IMR-90 (cell line): Measurements from ENCODE around the gene PRKCB. TPM values are rescaled to one million over a fixed set of nuclear protein-coding genes. Genes with fewer than 3 reads are reported as not detected.

Source experiments
- ATAC-seq: fragments of 200-7000 bp; cut with Tn5 transposase; 2 replicates; pipeline ENCODE4 v1.9.1; 2020; ENCODE audit warnings: low read depth, mild to moderate bottlenecking, moderate library complexity
- BruUV-seq: library from RNA; stranded (reverse); fragments of 400-500 nt; replicated peaks from 2 replicates; lab custom pipeline; 2021; lab: Mats Ljungman, UMichigan
- CTCF ChIA-PET: fragments of 300-600 bp; formaldehyde crosslinking; extraction: SDS; loops from one replicate; lab custom pipeline; 2021; ENCODE audit warnings: antibody characterized with exemption; lab: Yijun Ruan, JAX
- POLR2A ChIA-PET: fragments of 300-600 bp; sonication (Branson Sonifier 250); formaldehyde crosslinking; loops from one replicate; lab custom pipeline; 2022; ENCODE audit warnings: antibody characterized with exemption; ENCODE audit not compliant: unreplicated experiment; lab: Charles Lee
- DNase-seq: peaks from one replicate; pipeline ENCODE4 v3.0.0; 2013
- H2AFZ ChIP-seq: replicated peaks from 2 replicates; pipeline ENCODE3; 2013; ENCODE audit warnings: low read length, mild to moderate bottlenecking; ENCODE audit not compliant: poor library complexity
- H2AK5ac ChIP-seq: 2 replicates; pipeline ENCODE4 v1.6.1; 2013; ENCODE audit warnings: low read depth, low read length, inconsistent platforms
- H2AK9ac ChIP-seq: replicated peaks from 2 replicates; pipeline ENCODE3; 2013; ENCODE audit warnings: mild to moderate bottlenecking, low read depth, low read length, moderate library complexity; ENCODE audit not compliant: poor library complexity
- H2BK120ac ChIP-seq: 2 replicates; pipeline ENCODE4 v1.6.1; 2013; ENCODE audit warnings: low read depth, low read length, inconsistent platforms
- H2BK15ac ChIP-seq: 3 replicates; pipeline ENCODE4 v1.6.1; 2013; ENCODE audit warnings: low read depth, low read length, inconsistent platforms
- H2BK20ac ChIP-seq: 2 replicates; pipeline ENCODE4 v1.6.1; 2013; ENCODE audit warnings: low read depth, mild to moderate bottlenecking, inconsistent platforms, low read length, moderate library complexity
- H2BK5ac ChIP-seq: 2 replicates; pipeline ENCODE4 v1.6.1; 2013; ENCODE audit warnings: mild to moderate bottlenecking, low read depth, low read length, inconsistent platforms; ENCODE audit not compliant: poor library complexity, severe bottlenecking
- H3K14ac ChIP-seq: replicated peaks from 2 replicates; pipeline ENCODE4 v1.6.1; 2013; ENCODE audit warnings: low read depth, low read length, inconsistent platforms
- H3K18ac ChIP-seq: 2 replicates; pipeline ENCODE4 v1.6.1; 2013; ENCODE audit warnings: low read depth, low read length, control low read depth
- H3K23ac ChIP-seq: 2 replicates; pipeline ENCODE4 v1.6.1; 2013; ENCODE audit warnings: low read depth, low read length, inconsistent platforms
- H3K27ac ChIP-seq: 2 replicates; pipeline ENCODE4 v1.5.1; 2013; ENCODE audit warnings: mild to moderate bottlenecking, control low read depth, low read length; ENCODE audit not compliant: insufficient read depth
- H3K27me3 ChIP-seq: 2 replicates; pipeline ENCODE4 v1.6.1; 2013; ENCODE audit warnings: low read length; ENCODE audit not compliant: control insufficient read depth, insufficient read depth
- H3K36me3 ChIP-seq: 2 replicates; pipeline ENCODE4 v1.6.1; 2013; ENCODE audit warnings: low read length, mixed read lengths; ENCODE audit not compliant: control insufficient read depth, insufficient read depth
- H3K4ac ChIP-seq: 2 replicates; pipeline ENCODE4 v1.6.1; 2013; ENCODE audit warnings: low read depth, low read length, inconsistent platforms
- H3K4me1 ChIP-seq: 2 replicates; pipeline ENCODE4 v1.6.1; 2013; ENCODE audit warnings: low read length, mixed read lengths; ENCODE audit not compliant: control insufficient read depth, insufficient read depth
- H3K4me2 ChIP-seq: 2 replicates; pipeline ENCODE4 v1.6.1; 2013; ENCODE audit warnings: low read depth, mild to moderate bottlenecking, control low read depth, low read length, moderate library complexity
- H3K4me3 ChIP-seq: 2 replicates; pipeline ENCODE4 v1.5.1; 2013; ENCODE audit warnings: low read depth, mild to moderate bottlenecking, control low read depth, low read length, moderate library complexity; ENCODE audit not compliant: insufficient read depth
- H3K56ac ChIP-seq: 2 replicates; pipeline ENCODE4 v1.6.1; 2013; ENCODE audit warnings: low read length, inconsistent platforms; ENCODE audit not compliant: insufficient read depth; ENCODE audit errors: extremely low read depth
- H3K79me1 ChIP-seq, 2 experiments: 2 replicates each; pipeline ENCODE4 v1.6.1; 2013; ENCODE audit warnings: low read length in 2 of 2, inconsistent platforms in 1 of 2, low read depth in 1 of 2
- H3K9ac ChIP-seq: 2 replicates; pipeline ENCODE4 v1.6.1; 2013; ENCODE audit warnings: low read depth, low read length, control low read depth
- H3K9me1 ChIP-seq: 2 replicates; pipeline ENCODE4 v1.6.1; 2013; ENCODE audit warnings: low read length, inconsistent platforms; ENCODE audit not compliant: insufficient read depth
- H3K9me3 ChIP-seq: 2 replicates; pipeline ENCODE4 v1.6.1; 2013; ENCODE audit warnings: low read length; ENCODE audit not compliant: control insufficient read depth, insufficient read depth
- H4K20me1 ChIP-seq: 2 replicates; pipeline ENCODE4 v1.6.1; 2013; ENCODE audit warnings: low read length, inconsistent platforms; ENCODE audit not compliant: insufficient read depth
- H4K5ac ChIP-seq: 2 replicates; pipeline ENCODE4 v1.6.1; 2013; ENCODE audit warnings: mild to moderate bottlenecking, low read depth, low read length, control low read depth
- H4K8ac ChIP-seq, 2 experiments: 2 replicates each; pipeline ENCODE4 v1.6.1; 2013; ENCODE audit warnings: low read depth in 2 of 2, low read length in 2 of 2, control low read depth in 1 of 2, inconsistent platforms in 1 of 2
- H4K91ac ChIP-seq: 2 replicates; pipeline ENCODE4 v1.6.1; 2013; ENCODE audit warnings: low read depth, low read length, inconsistent platforms; ENCODE audit not compliant: insufficient read depth
- BHLHE40 ChIP-seq: fragments of 150-350 bp; IDR thresholded peaks from 2 replicates; pipeline ENCODE4 v1.6.1; 2016; ENCODE audit warnings: mild to moderate bottlenecking, low read depth, low read length
- CEBPB ChIP-seq: IDR thresholded peaks from 2 replicates; pipeline ENCODE4 v1.6.1; 2012; ENCODE audit warnings: low read depth, low read length, improper control_type of control experiment
- CHD1 ChIP-seq: IDR thresholded peaks from 2 replicates; pipeline ENCODE4 v1.6.1; 2012; ENCODE audit warnings: low read depth, low read length, improper control_type of control experiment
- CTCF ChIP-seq: conservative IDR thresholded peaks from 2 replicates; pipeline ENCODE4 v1.5.1; 2012; ENCODE audit warnings: mild to moderate bottlenecking, low read depth, low read length, improper control_type of control experiment
- ELK1 ChIP-seq: fragments of 150-350 bp; IDR thresholded peaks from 2 replicates; pipeline ENCODE4 v1.6.1; 2016; ENCODE audit warnings: low read depth, mild to moderate bottlenecking, low read length, moderate library complexity, borderline replicate concordance
- FOS ChIP-seq: fragments of 150-350 bp; IDR thresholded peaks from 2 replicates; pipeline ENCODE4 v1.6.1; 2016; ENCODE audit warnings: low read depth, low read length
- MAFK ChIP-seq: IDR thresholded peaks from 2 replicates; pipeline ENCODE4 v1.6.1; 2012; ENCODE audit warnings: low read depth, low read length, improper control_type of control experiment
- MAZ ChIP-seq: IDR thresholded peaks from 2 replicates; pipeline ENCODE4 v1.6.1; 2012; ENCODE audit warnings: low read depth, mild to moderate bottlenecking, low read length, improper control_type of control experiment, moderate library complexity, borderline replicate concordance
- MXI1 ChIP-seq: IDR thresholded peaks from 2 replicates; pipeline ENCODE4 v1.6.1; 2012; ENCODE audit warnings: low read depth, mild to moderate bottlenecking, low read length, moderate library complexity, borderline replicate concordance
- NFE2L2 ChIP-seq: fragments of 150-350 bp; IDR thresholded peaks from 2 replicates; pipeline ENCODE4 v1.6.1; 2016; ENCODE audit warnings: low read depth, mild to moderate bottlenecking, low read length
- POLR2A ChIP-seq: IDR thresholded peaks from 2 replicates; pipeline ENCODE4 v1.6.1; 2012; ENCODE audit warnings: mild to moderate bottlenecking, low read depth, low read length
- RAD21 ChIP-seq: IDR thresholded peaks from 2 replicates; pipeline ENCODE4 v1.6.1; 2012; ENCODE audit warnings: low read length, improper control_type of control experiment
- RCOR1 ChIP-seq: IDR thresholded peaks from 2 replicates; pipeline ENCODE4 v1.6.1; 2012; ENCODE audit warnings: mild to moderate bottlenecking, low read length, improper control_type of control experiment; ENCODE audit not compliant: insufficient replicate concordance
- RFX5 ChIP-seq: IDR thresholded peaks from 2 replicates; pipeline ENCODE4 v1.8.0; 2012; ENCODE audit warnings: low read depth, mild to moderate bottlenecking, low read length, moderate library complexity
- SMC3 ChIP-seq: fragments of 150-350 bp; IDR thresholded peaks from 2 replicates; pipeline ENCODE4 v1.6.1; 2016; ENCODE audit warnings: low read depth, mild to moderate bottlenecking, antibody characterized with exemption, low read length, moderate library complexity
- USF2 ChIP-seq: fragments of 150-350 bp; IDR thresholded peaks from 2 replicates; pipeline ENCODE4 v1.6.1; 2017; ENCODE audit warnings: mild to moderate bottlenecking, antibody characterized with exemption, low read length, low read depth
- WGBS, 2 experiments: methylation state at CpG; one replicate each; pipeline versions ENCODE4 v1.1.5 to v1.1.7; 2013; ENCODE audit warnings: missing lambda C conversion rate in 2 of 2; ENCODE audit not compliant: insufficient read length in 1 of 2; ENCODE audit errors: extremely low coverage in 2 of 2; 5-methylcytosine and 5-hydroxymethylcytosine counted together
- dilution Hi-C: fragments of 300-500 bp; cut with HindIII; formaldehyde crosslinking; loops from one replicate; pipeline ENCODE4 v1.14.3; 2018; ENCODE audit warnings: low sequenced_read_pairs; ENCODE audit not compliant: unreplicated experiment
- in situ Hi-C: fragments of 300-500 bp; cut with MboI; formaldehyde crosslinking; loops from 3 replicates; pipeline ENCODE4 v1.14.3; 2019; ENCODE audit warnings: low sequenced_read_pairs, inconsistent platforms, mixed read lengths
- intact Hi-C: fragments of 100-400 bp; cut with micrococcal nuclease; formaldehyde crosslinking; loops from 2 replicates; pipeline ENCODE4 v1.10.0; 2022
- polyA plus RNA-seq, 3 experiments: library from polyadenylated mRNA; depleted of rRNA; stranded (reverse); fragments of >200 nt; gene quantifications; 2 replicates each; pipeline ENCODE4 v1.2.3, GENCODE V29; 2012; ENCODE audit warnings: low replicate concordance in 1 of 3
- total RNA-seq: library from RNA; depleted of rRNA; stranded (reverse); fragments of >200 nt; gene quantifications from 2 replicates; pipeline ENCODE4 v1.2.3, GENCODE V29; 2012

Gene PRKCB
- total and polyA plus RNA-seq, 2 of the 4 experiments (the other 2 are of a cell fraction), result under 0.01 TPM; not detected in 1

- no peak for TF ChIP-seq BHLHE40
- no peak for TF ChIP-seq CHD1
- no peak for TF ChIP-seq ELK1
- no peak for TF ChIP-seq NFE2L2
- no peak for TF ChIP-seq CTCF
- no peak for TF ChIP-seq POLR2A
- no peak for TF ChIP-seq FOS
- TF ChIP-seq RCOR1, result no peak
- TF ChIP-seq CEBPB, result no peak
- no peak for TF ChIP-seq MAZ
- TF ChIP-seq SMC3, result no peak
- TF ChIP-seq MAFK, result no peak
- TF ChIP-seq RFX5, result no peak
- no peak for TF ChIP-seq MXI1
- TF ChIP-seq RAD21, result no peak
- TF ChIP-seq USF2, result no peak
- no peak for DNase-seq
- WGBS, 2 experiments, result no CpG with 5 or more reads among the region's 2 CpGs
- Histone ChIP-seq H2AK9ac (no peak overlapping the region), H3K14ac (no peak overlapping the region), H3K27me3 (no peaks in the 10 kb centered on the region), H2AFZ (no peak overlapping the region), H4K20me1 (no peaks in the 10 kb centered on the region), H4K91ac (no peak overlapping the region), H3K4ac (no peak overlapping the region), H3K4me3 (no peak overlapping the region), H4K8ac (no peak overlapping the region), H3K23ac (no peak overlapping the region), H3K9ac (no peak overlapping the region), H2BK15ac (no peak overlapping the region), H3K27ac (no peak overlapping the region), H3K9me1 (no peaks in the 10 kb centered on the region), H2BK20ac (no peak overlapping the region), H3K18ac (no peak overlapping the region), H4K5ac (no peak overlapping the region), H3K4me1 (no peaks in the 10 kb centered on the region), H3K36me3 (no peaks in the 10 kb centered on the region), H2AK5ac (no peak overlapping the region), H3K56ac (no peak overlapping the region), H3K4me2 (no peak overlapping the region), H2BK5ac (no peak overlapping the region), H3K9me3 (no peaks in the 10 kb centered on the region), H3K79me1 (no peaks in the 10 kb centered on the region), H2BK120ac (no peak overlapping the region)
- ChIA-PET CTCF (no interaction called here), POLR2A (no interaction called here)
- ATAC-seq, result no peak
- in situ Hi-C loops (no loop called here), intact Hi-C loops (no loop called here), dilution Hi-C loops (no loop called here)
- BruUV-seq, result no TSS peak
These were observed 304.9 kb downstream of the PRKCB start for GRCh38 chr16:24140730-24141129.
